Measurements from ENCODE around the gene TESK2. TPM values are rescaled to one million over a fixed set of nuclear protein-coding genes. Genes with fewer than 3 reads are reported as not detected.
A peak's percentile ranks its signal among the peaks of the same experiment; 100 is the strongest.

Gene TESK2
- total RNA-seq, 1 experiment from 2014 or later, result 2.9 TPM

GRCh38 chr1:45304311-45305081 is 186.5 kb downstream of the TESK2 start:
- DNase-seq (ENCODE audit: low spot score), result no peak

GRCh38 chr1:45303520-45304310 is 187.2 kb downstream of the TESK2 start:
- peak; percentile 95 for DNase-seq (ENCODE audit: low spot score)

GRCh38 chr1:45302505-45303150 is 188.3 kb downstream of the TESK2 start:
- DNase-seq (ENCODE audit: low spot score), result no peak

- DNase-seq (ENCODE audit: low spot score), result no peak
Observed at GRCh38 chr1:45300669-45300997, 190.3 kb downstream of the TESK2 start.

GRCh38 chr1:45299981-45300668 is 190.8 kb downstream of the TESK2 start:
- peak; percentile 82 for DNase-seq (ENCODE audit: low spot score)

GRCh38 chr1:45299296-45299695 is 191.7 kb downstream of the TESK2 start:
- DNase-seq (ENCODE audit: low spot score), result no peak

GRCh38 chr1:45297666-45298356 is 193.2 kb downstream of the TESK2 start:
- no peak for DNase-seq (ENCODE audit: low spot score)

Other genes with a start within 250 kb of the TESK2 start
- 101 and 113 TPM in 2 replicates for gene HPDL, start 164.3 kb downstream of the TESK2 start, total RNA-seq (2014; rRNA removed; shearing (Covaris generic))
- gene TOE1, start 151.0 kb downstream of the TESK2 start, total RNA-seq (2014; rRNA removed; shearing (Covaris generic)), result 20.5 and 24.2 TPM in 2 replicates
- 32.6 and 36.0 TPM in 2 replicates for gene MUTYH, start 150.7 kb downstream of the TESK2 start, total RNA-seq (2014; rRNA removed; shearing (Covaris generic))
- gene CCDC163, start 8.9 kb upstream of the TESK2 start, total RNA-seq (2014; rRNA removed; shearing (Covaris generic)), result 0.71 and 1.5 TPM in 2 replicates
- 6.8 and 6.9 TPM in 2 replicates for gene MMACHC, start 9.1 kb upstream of the TESK2 start, total RNA-seq (2014; rRNA removed; shearing (Covaris generic))
- 630 and 644 TPM in 2 replicates for gene PRDX1, start 30.7 kb upstream of the TESK2 start, total RNA-seq (2014; rRNA removed; shearing (Covaris generic))
- 145 and 161 TPM in 2 replicates for gene AKR1A1, start 59.7 kb upstream of the TESK2 start, total RNA-seq (2014; rRNA removed; shearing (Covaris generic))
- 100 and 105 TPM in 2 replicates for gene NASP, start 92.9 kb upstream of the TESK2 start, total RNA-seq (2014; rRNA removed; shearing (Covaris generic))
- 0.86 and 1.3 TPM in 2 replicates for gene CCDC17, start 132.9 kb upstream of the TESK2 start, total RNA-seq (2014; rRNA removed; shearing (Covaris generic))
- 49.3 and 51.1 TPM in 2 replicates for gene GPBP1L1, start 195.4 kb upstream of the TESK2 start, total RNA-seq (2014; rRNA removed; shearing (Covaris generic))
- 16.5 and 18.3 TPM in 2 replicates for gene TMEM69, start 197.0 kb upstream of the TESK2 start, total RNA-seq (2014; rRNA removed; shearing (Covaris generic))